Measurements from ENCODE around the gene GH2. TPM values are rescaled to one million over a fixed set of nuclear protein-coding genes. Genes with fewer than 3 reads are reported as not detected.
"Not testable (repeated sequence)": the region's sequence is repeated elsewhere in the genome, so short reads cannot be mapped to it uniquely, and the experiment has no call there.

GH2 gene
- total RNA-seq, result not detected

- H3K4me1 ChIP-seq (ENCODE audit: insufficient read depth, low read length), result no peaks in the 10 kb centered on the region
- H3K4me3 ChIP-seq (ENCODE audit: low read length), result no peak within 1 kb of the TSS
- H3K27me3 ChIP-seq (ENCODE audit: insufficient read depth, low read length), result no peaks in the 10 kb centered on the region
- H3K9me3 ChIP-seq (ENCODE audit: low read depth, low read length), result no peaks in the 10 kb centered on the region
These were observed at the start of gene GH2 for GRCh38 chr17:63881935-63882601. GH2 (minus strand) TSS chr17:63881944; CDS start chr17:63881801, 143 bp downstream.

DNA sequence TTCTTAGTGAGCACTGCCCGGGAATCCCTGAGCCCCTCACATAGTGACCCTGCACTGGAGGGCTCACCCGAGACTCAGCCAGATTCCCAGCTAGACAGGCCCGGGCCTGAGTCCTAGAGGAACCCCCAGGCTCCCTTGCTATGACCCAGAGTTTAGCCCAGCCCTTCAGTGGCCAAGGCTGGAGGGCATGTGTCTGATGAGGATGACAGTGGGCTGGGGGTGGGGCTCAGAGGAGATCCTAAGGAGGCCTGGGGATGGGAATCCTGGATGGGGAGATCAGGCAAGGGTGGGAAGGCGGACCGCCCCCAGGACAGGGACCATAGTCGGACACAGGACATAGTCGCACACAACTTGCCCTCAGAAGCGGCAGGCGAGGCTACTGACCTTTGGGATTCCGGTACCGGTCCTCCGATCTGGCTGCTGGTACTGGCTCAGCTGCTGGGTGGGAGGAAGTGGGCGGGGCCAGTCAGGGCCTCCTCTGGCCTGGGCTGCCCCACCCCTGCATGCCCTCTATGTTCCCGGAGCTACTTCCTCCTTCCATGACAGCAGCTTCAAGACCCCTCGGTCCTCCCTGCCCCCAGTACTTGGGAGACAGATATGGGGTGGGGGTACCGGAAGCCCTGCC, 49.3 kb upstream of the GH2 start:
- H3K27me3 ChIP-seq (ENCODE audit: insufficient read depth, low read length), result no peaks in the 10 kb centered on the region
- H3K9me3 ChIP-seq (ENCODE audit: low read depth, low read length), result no peaks in the 10 kb centered on the region
- peaks cover 51% of the 10 kb centered on the region for H3K4me1 ChIP-seq (ENCODE audit: insufficient read depth, low read length)
- peak overlapping the region; percentile 60 for H3K4me3 ChIP-seq (ENCODE audit: low read length)

GRCh38 chr17:63929860-63930766, 48.4 kb upstream of the GH2 start:
- Histone ChIP-seq H3K27me3 (ENCODE audit: insufficient read depth, low read length) (no peaks in the 10 kb centered on the region), H3K4me1 (ENCODE audit: insufficient read depth, low read length) (peaks cover 56% of the 10 kb centered on the region), H3K9me3 (ENCODE audit: low read depth, low read length) (no peaks in the 10 kb centered on the region), H3K4me3 (ENCODE audit: low read length) (peak overlapping the region; percentile 60)

DNA sequence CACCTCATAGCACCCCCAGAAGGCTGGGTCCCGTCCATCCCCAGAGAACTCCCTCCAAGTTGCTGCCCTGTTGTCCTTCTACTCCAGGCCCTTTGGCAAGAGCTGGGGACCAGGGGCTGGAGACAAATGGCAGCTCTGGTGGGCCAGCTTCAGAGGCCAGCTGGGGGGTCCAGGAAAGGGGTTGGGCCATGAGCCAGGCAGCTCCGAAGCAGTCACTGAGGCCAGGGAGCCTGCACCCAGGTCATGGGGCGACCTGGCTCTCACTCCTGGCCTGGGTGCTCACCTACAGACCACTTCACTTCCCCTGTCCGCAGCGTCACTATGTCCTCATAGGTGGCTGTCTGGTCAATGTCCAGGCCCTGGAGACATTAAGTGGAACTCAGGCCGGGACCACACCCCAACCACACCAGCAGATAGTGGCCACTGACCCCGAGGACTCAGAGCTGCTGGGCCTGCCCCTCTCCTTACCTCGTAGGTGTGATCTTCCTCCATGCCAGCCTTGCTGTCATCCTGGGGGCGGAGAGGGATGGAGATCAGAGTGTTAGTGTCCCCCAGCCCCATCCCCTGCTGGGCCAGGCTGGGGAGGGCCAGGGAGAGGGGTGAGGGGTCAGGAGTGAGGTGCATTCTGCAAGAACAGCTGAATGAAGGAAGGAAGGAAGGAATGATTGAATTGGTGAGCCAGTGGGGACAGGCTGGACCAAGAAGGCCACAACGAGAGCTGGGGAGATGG, 47.4 kb upstream of the GH2 start:
- peaks cover 58% of the 10 kb centered on the region for H3K4me1 ChIP-seq (ENCODE audit: insufficient read depth, low read length)
- H3K4me3 ChIP-seq (ENCODE audit: low read length), result peak overlapping the region; percentile 60
- no peaks in the 10 kb centered on the region for H3K9me3 ChIP-seq (ENCODE audit: low read depth, low read length)
- H3K27me3 ChIP-seq (ENCODE audit: insufficient read depth, low read length), result no peaks in the 10 kb centered on the region

- H3K4me3 ChIP-seq (ENCODE audit: low read length), result no peak overlapping the region
- peaks cover 59% of the 10 kb centered on the region for H3K4me1 ChIP-seq (ENCODE audit: insufficient read depth, low read length)
- no peaks in the 10 kb centered on the region for H3K27me3 ChIP-seq (ENCODE audit: insufficient read depth, low read length)
- no peaks in the 10 kb centered on the region for H3K9me3 ChIP-seq (ENCODE audit: low read depth, low read length)
These were observed 46.5 kb upstream of the GH2 start for GRCh38 chr17:63928172-63928666.

GRCh38 chr17:63927464-63928171, 45.9 kb upstream of the GH2 start:
- Histone ChIP-seq H3K4me1 (ENCODE audit: insufficient read depth, low read length) (peaks cover 57% of the 10 kb centered on the region), H3K9me3 (ENCODE audit: low read depth, low read length) (no peaks in the 10 kb centered on the region), H3K4me3 (ENCODE audit: low read length) (no peak overlapping the region), H3K27me3 (ENCODE audit: insufficient read depth, low read length) (no peaks in the 10 kb centered on the region)

- Histone ChIP-seq H3K4me1 (ENCODE audit: insufficient read depth, low read length) (peaks cover 46% of the 10 kb centered on the region), H3K27me3 (ENCODE audit: insufficient read depth, low read length) (no peaks in the 10 kb centered on the region)
These were observed 44.4 kb upstream of the GH2 start for GRCh38 chr17:63926164-63926563.

DNA sequence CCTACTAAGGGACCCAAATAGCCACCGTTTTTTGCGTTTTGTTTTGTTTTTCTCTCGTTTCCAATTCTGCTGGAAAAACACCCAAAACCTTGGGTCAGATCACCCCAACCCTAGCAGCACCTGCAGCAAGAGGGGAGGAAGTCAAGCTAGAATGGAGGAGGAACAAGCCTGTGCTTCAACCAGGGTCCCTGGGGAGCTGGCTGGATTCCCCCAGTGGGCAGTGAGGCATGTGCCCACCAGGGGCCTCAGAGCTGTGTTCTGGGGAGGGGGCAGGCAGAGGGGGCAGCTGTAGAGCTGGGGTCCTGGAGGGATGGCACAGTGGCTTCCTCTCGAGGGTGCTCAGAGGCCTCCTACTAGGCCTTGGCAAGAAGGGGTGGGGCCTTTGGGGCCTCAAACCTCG, 43.9 kb upstream of the GH2 start:
- H3K9me3 ChIP-seq (ENCODE audit: low read depth, low read length), result no peaks in the 10 kb centered on the region
- no peaks in the 10 kb centered on the region for H3K27me3 ChIP-seq (ENCODE audit: insufficient read depth, low read length)
- H3K4me3 ChIP-seq (ENCODE audit: low read length), result no peak overlapping the region
- peaks cover 41% of the 10 kb centered on the region for H3K4me1 ChIP-seq (ENCODE audit: insufficient read depth, low read length)

More at GRCh38 chr17:63926164-63926563, 44.4 kb upstream of the GH2 start:
- Histone ChIP-seq H3K4me3 (ENCODE audit: low read length) (no peak overlapping the region), H3K9me3 (ENCODE audit: low read depth, low read length) (no peaks in the 10 kb centered on the region)

DNA sequence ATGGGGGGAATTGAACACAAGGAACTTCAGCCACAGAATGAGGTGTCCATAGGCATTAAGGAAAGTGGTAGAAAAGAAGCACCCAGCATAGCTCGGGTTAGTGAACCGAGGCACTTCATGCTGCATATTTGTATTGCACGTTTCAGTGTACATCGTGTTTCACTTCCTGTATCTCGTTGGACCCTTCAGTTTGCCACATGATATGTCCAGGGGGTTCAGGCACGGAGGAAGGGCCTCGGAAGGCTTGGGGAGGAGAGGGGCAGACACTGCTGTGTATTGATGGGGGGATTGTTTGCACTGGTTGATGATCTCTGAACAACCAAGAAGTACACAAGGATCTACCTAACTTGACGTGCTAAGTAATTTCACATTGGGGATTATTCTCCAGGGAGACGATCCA, 40.7 kb upstream of the GH2 start:
- not testable (repeated sequence) for H3K9me3 ChIP-seq (ENCODE audit: low read depth, low read length); H3K27me3 ChIP-seq (ENCODE audit: insufficient read depth, low read length); H3K4me3 ChIP-seq (ENCODE audit: low read length)
- peaks cover 44% of the 10 kb centered on the region for H3K4me1 ChIP-seq (ENCODE audit: insufficient read depth, low read length)

- H3K4me3 ChIP-seq (ENCODE audit: low read length); H3K9me3 ChIP-seq (ENCODE audit: low read depth, low read length); H3K27me3 ChIP-seq (ENCODE audit: insufficient read depth, low read length): not testable (repeated sequence)
- H3K4me1 ChIP-seq (ENCODE audit: insufficient read depth, low read length), result peaks cover 36% of the 10 kb centered on the region
These were observed 39.0 kb upstream of the GH2 start for GRCh38 chr17:63920779-63921178.

GRCh38 chr17:63920050-63920449, 38.3 kb upstream of the GH2 start:
- H3K9me3 ChIP-seq (ENCODE audit: low read depth, low read length); H3K4me3 ChIP-seq (ENCODE audit: low read length); H3K27me3 ChIP-seq (ENCODE audit: insufficient read depth, low read length): not testable (repeated sequence)
- H3K4me1 ChIP-seq (ENCODE audit: insufficient read depth, low read length), result peaks cover 38% of the 10 kb centered on the region

GRCh38 chr17:63919311-63919723, 37.6 kb upstream of the GH2 start:
- H3K9me3 ChIP-seq (ENCODE audit: low read depth, low read length), result no peaks in the 10 kb centered on the region
- H3K4me3 ChIP-seq (ENCODE audit: low read length), result no peak overlapping the region
- H3K4me1 ChIP-seq (ENCODE audit: insufficient read depth, low read length), result peaks cover 31% of the 10 kb centered on the region
- no peaks in the 10 kb centered on the region for H3K27me3 ChIP-seq (ENCODE audit: insufficient read depth, low read length)

DNA sequence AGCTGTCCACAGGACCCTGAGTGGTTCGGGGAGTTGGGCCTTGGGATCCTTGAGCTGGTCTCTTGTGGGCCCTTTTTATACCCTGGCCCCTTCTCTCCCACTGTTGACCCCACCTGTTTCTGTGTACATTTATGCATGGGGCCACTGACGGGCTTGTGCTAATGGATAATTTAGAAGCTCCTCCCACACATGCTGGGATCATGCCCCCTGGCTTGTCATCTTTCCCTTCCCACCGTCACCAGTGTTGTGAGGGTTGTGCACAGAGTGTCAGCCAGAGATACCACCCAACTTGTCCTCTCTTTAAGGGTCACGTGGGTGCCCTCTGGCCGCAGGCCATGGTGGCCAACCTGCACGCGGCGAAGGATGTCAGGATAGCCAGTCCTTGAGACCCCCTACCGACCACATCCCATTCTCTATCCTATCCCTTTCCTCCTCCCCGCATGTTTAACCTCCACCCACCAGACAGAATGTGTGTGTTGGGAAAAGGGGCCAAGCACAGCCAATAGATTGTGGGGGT, 37.1 kb upstream of the GH2 start, which contains the start of gene GH1:
TSS of gene GH1 (minus strand) at position 51 of the 517 bp plus-strand sequence. CDS start 63 bp downstream, outside the sequence.
- not testable (repeated sequence) for H3K27me3 ChIP-seq (ENCODE audit: insufficient read depth, low read length); H3K4me3 ChIP-seq (ENCODE audit: low read length); H3K9me3 ChIP-seq (ENCODE audit: low read depth, low read length)
- peaks cover 27% of the 10 kb centered on the region for H3K4me1 ChIP-seq (ENCODE audit: insufficient read depth, low read length)

DNA sequence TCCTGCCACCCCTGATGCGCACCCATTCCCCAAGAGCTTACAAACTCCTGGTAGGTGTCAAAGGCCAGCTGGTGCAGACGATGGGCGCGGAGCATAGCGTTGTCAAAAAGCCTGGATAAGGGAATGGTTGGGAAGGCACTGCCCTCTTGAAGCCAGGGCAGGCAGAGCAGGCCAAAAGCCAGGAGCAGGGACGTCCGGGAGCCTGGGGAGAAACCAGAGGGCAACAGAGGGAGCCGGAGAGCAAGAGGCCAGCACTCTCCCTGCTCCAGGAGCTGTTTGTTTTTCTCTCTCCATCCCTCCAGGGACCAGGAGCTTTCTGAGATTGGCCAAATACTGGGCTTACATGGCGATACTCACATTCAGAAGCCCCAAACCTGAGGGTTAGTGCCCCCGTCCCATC, 36.6 kb upstream of the GH2 start:
- Histone ChIP-seq H3K4me1 (ENCODE audit: insufficient read depth, low read length) (peaks cover 22% of the 10 kb centered on the region), H3K4me3 (ENCODE audit: low read length) (no peak overlapping the region), H3K27me3 (ENCODE audit: insufficient read depth, low read length) (no peaks in the 10 kb centered on the region), H3K9me3 (ENCODE audit: low read depth, low read length) (no peaks in the 10 kb centered on the region)
